ENCODE data around the gene GALNT7.
"Not testable (repeated sequence)": the region's sequence is repeated elsewhere in the genome, so short reads cannot be mapped to it uniquely, and the experiment has no call there.

GALNT7 gene

GRCh38 chr4:173168396-173169177 lies at the start of gene GALNT7:
TSS of gene GALNT7 (plus strand) at chr4:173168811. CDS start at chr4:173168836, 25 bp downstream.
- peak; percentile 79 for DNase-seq

DNA sequence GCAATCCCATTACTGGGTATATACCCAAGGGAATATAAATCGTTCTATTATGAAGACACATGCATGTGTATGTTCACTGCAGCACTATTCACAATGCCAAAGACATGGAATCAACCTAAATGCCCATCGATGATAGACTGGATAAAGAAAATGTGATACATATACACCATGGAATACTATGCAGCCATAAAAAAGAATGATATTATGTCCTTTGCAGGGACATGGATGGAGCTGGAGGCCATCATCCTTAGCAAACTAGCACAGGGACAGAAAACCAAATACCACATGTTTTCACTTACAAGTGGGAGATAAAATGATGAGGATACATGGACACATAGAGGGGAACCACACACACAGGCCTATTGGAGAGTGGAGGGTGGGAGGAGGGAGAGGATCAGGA lies 49.8 kb upstream of the GALNT7 start:
- DNase-seq: not testable (repeated sequence)

DNA sequence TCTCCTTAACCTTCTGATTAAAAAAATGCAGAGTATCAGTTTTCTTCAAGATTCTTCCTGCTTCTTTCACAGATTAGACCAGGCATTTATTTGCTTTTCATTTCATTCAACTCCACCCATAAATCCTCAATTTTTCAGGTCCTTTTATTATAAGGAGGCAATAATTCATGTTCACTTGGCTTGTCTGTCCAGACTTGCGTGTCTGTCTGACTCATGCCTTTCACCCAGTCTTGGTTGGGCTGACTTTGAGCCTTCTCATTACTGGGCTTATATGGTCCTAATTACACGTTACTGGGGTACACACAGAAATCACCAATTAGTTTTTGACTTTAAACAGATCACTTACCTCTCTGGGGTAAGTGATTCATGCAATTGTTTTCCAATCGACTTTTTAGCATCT lies 48.8 kb upstream of the GALNT7 start:
- no peak for DNase-seq

GRCh38 chr4:173121076-173121561 lies 47.5 kb upstream of the GALNT7 start:
- DNase-seq: no peak

DNA sequence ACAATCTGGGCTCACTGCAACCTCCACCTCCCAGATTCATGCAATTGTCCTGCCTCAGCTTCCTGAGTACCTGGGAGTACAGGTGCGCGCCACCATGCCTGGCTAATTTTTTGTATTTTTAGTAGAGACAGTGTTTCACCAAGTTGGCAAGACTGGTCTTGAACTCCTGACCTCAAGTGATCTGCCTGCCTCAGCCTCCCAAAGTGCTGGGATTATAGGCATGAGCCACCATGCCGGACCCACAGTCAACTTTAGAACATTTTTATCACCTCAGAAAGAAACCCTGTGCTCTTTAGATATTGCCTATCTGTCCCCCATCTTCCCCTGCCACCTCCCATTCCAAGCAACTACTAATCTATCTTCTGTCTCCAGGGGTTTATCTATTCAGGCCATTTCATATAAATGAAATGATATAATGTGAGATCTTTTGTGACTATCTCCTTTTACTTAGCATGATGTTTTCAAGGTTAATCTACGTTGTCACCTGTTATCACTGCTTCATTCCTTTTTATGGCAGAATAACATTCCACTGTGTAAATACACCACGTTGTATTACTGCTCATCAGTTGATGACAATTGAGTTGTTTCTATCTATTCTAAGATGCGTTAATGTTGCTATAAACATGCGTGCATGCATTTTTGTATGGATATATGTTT lies 44.3 kb upstream of the GALNT7 start:
- DNase-seq: no peak

- no peak for DNase-seq
Observed at GRCh38 chr4:173125216-173125812, 43.3 kb upstream of the GALNT7 start.

- no peak for DNase-seq
Observed at GRCh38 chr4:173128199-173128890, 40.3 kb upstream of the GALNT7 start.

- no peak for DNase-seq
Observed at GRCh38 chr4:173130687-173131086, 37.9 kb upstream of the GALNT7 start.

DNA sequence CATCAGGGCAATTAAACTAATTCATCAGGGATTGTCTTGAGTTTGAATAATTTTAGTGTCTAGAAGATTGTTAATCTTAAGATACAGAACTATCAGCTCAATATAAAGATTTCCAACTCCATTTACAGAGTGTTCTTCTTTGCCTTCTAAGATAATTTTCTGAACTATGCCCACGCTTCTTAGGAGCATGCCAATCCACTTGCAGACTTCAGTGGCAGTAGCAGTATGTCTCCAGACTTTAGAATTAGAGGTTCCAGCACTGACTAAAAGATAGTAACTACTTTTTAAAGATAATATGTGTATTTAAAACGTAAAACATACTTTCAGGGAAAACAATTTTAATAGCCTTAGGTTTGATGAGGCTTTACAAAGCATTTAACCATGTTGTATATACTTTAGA lies 34.2 kb upstream of the GALNT7 start:
- no peak for DNase-seq

GRCh38 chr4:173135241-173135847 lies 33.3 kb upstream of the GALNT7 start:
- no peak for DNase-seq

GRCh38 chr4:173138624-173139023 lies 30.0 kb upstream of the GALNT7 start:
- no peak for DNase-seq

DNA sequence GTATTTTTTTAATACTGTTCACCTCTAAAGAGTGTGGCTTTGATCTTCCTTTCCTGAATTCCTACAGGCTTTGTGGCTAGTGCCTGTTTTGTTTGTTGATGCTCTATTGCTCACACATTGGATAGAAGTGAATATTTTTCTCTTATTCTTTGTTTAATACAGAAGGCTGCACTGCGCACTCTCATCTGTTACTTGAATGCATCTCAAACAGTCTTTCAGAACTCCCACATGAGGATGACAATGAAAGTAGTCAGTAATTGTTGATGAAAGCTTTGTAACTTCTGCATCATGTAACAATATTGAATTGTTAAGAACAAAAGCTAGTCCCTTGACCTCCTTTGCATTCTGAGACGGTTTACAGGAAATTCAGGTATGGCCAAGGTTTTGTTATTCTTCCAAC lies 29.1 kb upstream of the GALNT7 start:
- no peak for DNase-seq

DNA sequence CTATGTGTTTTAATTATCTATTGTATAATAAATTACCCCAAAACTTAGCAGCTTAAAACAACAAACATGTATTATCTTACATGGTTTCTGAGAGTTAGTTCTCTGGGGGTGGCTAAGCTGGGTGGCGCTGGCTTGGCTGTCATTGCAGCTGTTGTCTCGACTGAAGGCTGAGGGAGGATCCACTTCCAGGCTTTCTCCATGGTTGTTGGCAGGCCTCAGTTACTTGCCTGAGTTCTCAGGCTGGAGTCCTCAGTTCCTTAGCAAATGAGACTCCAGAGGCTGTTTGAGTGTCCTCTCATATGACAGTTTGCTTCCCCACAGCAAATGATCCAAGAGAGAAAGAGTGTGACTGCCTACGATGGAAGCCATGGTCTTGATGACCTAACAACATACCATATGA lies 23.5 kb upstream of the GALNT7 start:
- no peak for DNase-seq

DNA sequence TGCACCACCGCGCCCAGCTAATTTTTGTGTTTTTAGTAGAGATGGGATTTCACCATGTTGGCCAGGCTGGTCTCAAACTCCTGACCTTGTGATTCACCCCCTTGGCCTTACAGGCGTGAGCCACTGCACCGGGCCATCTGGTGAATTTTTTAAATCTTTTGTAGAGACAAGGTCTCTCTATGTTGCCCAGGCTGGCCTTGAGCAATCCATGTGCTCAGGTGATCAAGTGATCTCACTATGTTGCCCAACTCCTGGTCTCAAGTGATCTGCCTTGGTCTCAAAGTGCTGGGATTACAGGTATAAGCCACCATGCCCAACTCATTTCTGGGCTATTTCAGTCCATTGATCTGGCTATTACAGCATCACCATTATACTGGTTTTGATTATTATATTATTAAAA lies 22.2 kb upstream of the GALNT7 start:
- no peak for DNase-seq

DNA sequence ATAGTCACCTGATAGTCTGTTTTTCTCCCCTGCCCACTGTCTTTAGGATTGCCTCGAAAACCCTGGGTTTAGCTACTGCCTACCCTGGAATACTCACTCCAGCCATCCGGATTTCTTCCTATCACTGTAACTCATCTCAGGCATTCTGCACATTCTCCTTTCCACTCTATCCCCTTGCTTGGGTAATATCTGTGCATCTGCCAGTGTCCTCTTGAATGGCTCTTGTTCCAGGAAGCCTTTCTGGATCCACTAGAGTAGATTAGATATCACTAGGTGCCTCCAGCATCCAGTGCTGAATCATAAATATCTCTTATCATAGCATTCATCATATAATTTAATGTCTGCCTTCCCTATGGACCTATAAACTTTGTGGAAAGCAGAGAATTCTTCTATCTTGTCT lies 17.1 kb upstream of the GALNT7 start:
- no peak for DNase-seq

DNA sequence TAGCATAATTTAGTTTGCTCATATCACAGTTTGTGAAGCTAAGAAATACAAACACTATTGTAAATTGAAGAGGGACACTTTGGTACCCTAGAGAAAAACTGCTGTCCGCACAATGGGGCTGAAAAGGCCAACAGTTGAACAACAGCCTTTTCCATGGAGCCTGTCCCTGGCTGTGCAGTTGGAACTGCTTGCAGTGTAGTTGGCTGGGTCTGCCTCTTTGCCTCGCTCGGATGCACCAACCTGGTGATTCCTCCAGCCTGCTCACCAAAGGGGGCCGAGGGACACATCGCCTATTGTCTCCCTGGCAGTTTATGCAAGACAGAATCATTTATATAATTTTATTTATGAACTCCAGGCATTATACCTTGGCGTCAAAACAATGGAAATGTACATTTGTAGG lies 16.5 kb upstream of the GALNT7 start:
- no peak for DNase-seq

DNA sequence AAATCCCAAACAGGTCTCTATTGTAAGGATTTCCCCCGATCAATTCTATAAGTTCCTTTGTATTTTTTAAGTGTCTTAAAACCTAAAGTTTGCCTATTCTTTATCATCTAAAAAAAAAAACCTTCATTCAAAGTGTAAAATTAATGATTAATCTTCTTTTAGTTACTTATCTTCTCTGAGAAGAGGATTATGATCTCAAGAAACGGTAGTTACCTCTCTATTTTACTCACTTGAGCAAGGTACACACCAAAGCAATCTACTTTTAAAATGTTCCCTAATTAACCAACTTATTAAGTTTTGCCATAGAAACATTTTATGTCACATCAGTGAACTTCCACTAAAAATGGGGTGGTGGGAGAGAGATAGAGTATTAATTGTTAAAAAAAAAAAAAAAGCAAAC lies 15.2 kb upstream of the GALNT7 start:
- DNase-seq: no peak

DNA sequence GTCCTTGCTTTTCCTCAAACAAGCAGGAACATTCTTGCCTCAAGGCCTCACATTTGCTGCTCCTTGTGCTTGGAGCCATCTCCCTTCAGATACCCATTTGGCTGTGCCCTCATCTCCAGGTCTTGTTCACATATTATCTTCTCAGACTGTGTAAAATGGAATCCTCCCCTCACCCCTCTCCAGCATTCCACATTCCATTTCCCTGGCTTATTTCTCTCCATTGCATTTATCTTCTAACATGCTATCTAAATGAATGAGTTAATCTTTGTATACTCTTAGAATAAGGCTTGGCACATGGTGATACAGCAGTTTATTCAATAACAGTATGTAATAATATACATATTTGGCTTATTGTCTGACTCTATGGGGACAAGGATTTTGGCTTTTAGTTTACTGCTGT lies 8.8 kb upstream of the GALNT7 start:
- no peak for DNase-seq

GRCh38 chr4:173160871-173161270 lies 7.7 kb upstream of the GALNT7 start:
- DNase-seq: no peak

- no peak for DNase-seq
Observed at GRCh38 chr4:173161311-173161710, 7.3 kb upstream of the GALNT7 start.

DNA sequence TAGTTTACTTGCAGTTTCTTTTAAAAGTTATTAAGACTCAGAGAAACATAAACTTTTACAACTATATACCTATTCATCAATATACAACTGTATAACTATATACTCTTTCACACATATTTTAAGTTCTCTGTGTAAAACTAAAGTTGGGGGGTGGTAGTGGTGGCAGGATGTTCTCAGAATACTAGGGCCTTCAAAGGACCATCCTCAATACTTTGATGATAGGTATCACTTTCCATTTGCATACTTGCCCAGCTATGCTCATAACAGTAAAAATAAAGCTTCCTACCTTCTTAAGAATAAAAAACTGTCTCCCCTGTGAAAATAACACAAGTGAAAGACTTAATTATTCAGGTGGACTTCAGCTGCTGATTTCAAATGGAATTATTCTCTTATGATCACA lies 2.9 kb upstream of the GALNT7 start:
- no peak for DNase-seq

DNA sequence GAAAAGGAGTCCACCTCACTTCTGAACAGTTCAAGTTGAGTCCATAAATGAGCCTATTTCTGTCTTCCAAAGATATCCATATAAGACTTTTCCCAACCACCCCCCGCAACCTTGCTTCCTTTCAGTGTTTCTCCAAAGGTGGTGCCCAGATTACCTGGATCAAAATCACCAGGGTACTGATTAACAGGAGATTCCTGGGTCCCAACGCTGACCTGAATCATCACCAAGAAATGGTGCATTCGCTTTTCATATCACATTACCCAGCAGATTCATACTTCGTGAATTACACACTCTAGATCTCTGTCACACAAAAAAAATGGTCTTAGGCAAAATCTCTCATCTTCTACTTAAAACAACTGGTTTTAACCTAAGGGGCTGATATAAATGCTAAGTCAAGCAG lies 2.1 kb upstream of the GALNT7 start:
- no peak for DNase-seq

All from stimulated activated CD4-positive, alpha-beta T cell treated with anti-CD3 and anti-CD28 coated beads, Interleukin-15, amount 100 ng/mL, for 24 hours (primary cell).